ENCODE measurements around the gene NRN1L.
"Not testable (repeated sequence)": the region's sequence is repeated elsewhere in the genome, so short reads cannot be mapped to it uniquely, and the experiment has no call there.

The NRN1L gene

GRCh38 chr16:67884684-67885083, at the start of gene NRN1L:
TSS of gene NRN1L (plus strand) at chr16:67884885. CDS start at chr16:67884904, 19 bp downstream.
- peaks cover 44% of the 10 kb centered on the region for H3K36me3 ChIP-seq (ENCODE audit: control insufficient read depth, insufficient read depth, low read length)
- no peak within 1 kb of the TSS for H3K4me3 ChIP-seq (ENCODE audit: low read length)
- H3K4me1 ChIP-seq (ENCODE audit: control insufficient read depth, insufficient read depth, low read length), result peaks cover 3% of the 10 kb centered on the region
- H3K27me3 ChIP-seq (ENCODE audit: control insufficient read depth, insufficient read depth, low read length), result no peaks in the 10 kb centered on the region
- H3K9ac ChIP-seq (ENCODE audit: low read length), result no peak within 1 kb of the TSS
- H3K27ac ChIP-seq (ENCODE audit: low read depth, low read length), result peak within 1 kb of the TSS; percentile 34

- not testable (repeated sequence) for H3K27me3 ChIP-seq (ENCODE audit: control insufficient read depth, insufficient read depth, low read length); H3K27ac ChIP-seq (ENCODE audit: low read depth, low read length); H3K9ac ChIP-seq (ENCODE audit: low read length); H3K4me3 ChIP-seq (ENCODE audit: low read length); H3K36me3 ChIP-seq (ENCODE audit: control insufficient read depth, insufficient read depth, low read length)
- peaks cover 14% of the 10 kb centered on the region for H3K4me1 ChIP-seq (ENCODE audit: control insufficient read depth, insufficient read depth, low read length)
Measured at GRCh38 chr16:67837190-67837589, 47.5 kb upstream of the NRN1L start.

GRCh38 chr16:67837811-67838210, 46.9 kb upstream of the NRN1L start:
- no peak overlapping the region for H3K4me3 ChIP-seq (ENCODE audit: low read length)
- no peak overlapping the region for H3K27ac ChIP-seq (ENCODE audit: low read depth, low read length)
- no peak overlapping the region for H3K9ac ChIP-seq (ENCODE audit: low read length)
- peaks cover 9% of the 10 kb centered on the region for H3K4me1 ChIP-seq (ENCODE audit: control insufficient read depth, insufficient read depth, low read length)
- H3K27me3 ChIP-seq (ENCODE audit: control insufficient read depth, insufficient read depth, low read length), result no peaks in the 10 kb centered on the region
- no peaks in the 10 kb centered on the region for H3K36me3 ChIP-seq (ENCODE audit: control insufficient read depth, insufficient read depth, low read length)

- peak overlapping the region; percentile 71 for H3K4me3 ChIP-seq (ENCODE audit: low read length)
- H3K9ac ChIP-seq (ENCODE audit: low read length), result peak overlapping the region; percentile 84
- peak overlapping the region; percentile 100 for H3K27ac ChIP-seq (ENCODE audit: low read depth, low read length)
- no peaks in the 10 kb centered on the region for H3K27me3 ChIP-seq (ENCODE audit: control insufficient read depth, insufficient read depth, low read length)
- no peaks in the 10 kb centered on the region for H3K36me3 ChIP-seq (ENCODE audit: control insufficient read depth, insufficient read depth, low read length)
- peaks cover 36% of the 10 kb centered on the region for H3K4me1 ChIP-seq (ENCODE audit: control insufficient read depth, insufficient read depth, low read length)
Measured at GRCh38 chr16:67841198-67841815, 43.4 kb upstream of the NRN1L start.

- Histone ChIP-seq H3K36me3 (ENCODE audit: control insufficient read depth, insufficient read depth, low read length) (no peaks in the 10 kb centered on the region), H3K9ac (ENCODE audit: low read length) (peak within 1 kb of the TSS; percentile 84), H3K27ac (ENCODE audit: low read depth, low read length) (peak within 1 kb of the TSS; percentile 100), H3K4me3 (ENCODE audit: low read length) (peak within 1 kb of the TSS; percentile 98), H3K4me1 (ENCODE audit: control insufficient read depth, insufficient read depth, low read length) (peaks cover 36% of the 10 kb centered on the region), H3K27me3 (ENCODE audit: control insufficient read depth, insufficient read depth, low read length) (no peaks in the 10 kb centered on the region)
Measured at GRCh38 chr16:67841816-67842508, 42.7 kb upstream of the NRN1L start, which contains the start of gene THAP11. TSS of gene THAP11 (plus strand) at chr16:67842320. CDS start at chr16:67842555, 235 bp downstream.

- Histone ChIP-seq H3K27ac (ENCODE audit: low read depth, low read length) (peak overlapping the region; percentile 100), H3K4me1 (ENCODE audit: control insufficient read depth, insufficient read depth, low read length) (peaks cover 37% of the 10 kb centered on the region), H3K4me3 (ENCODE audit: low read length) (peak overlapping the region; percentile 98)
Measured at GRCh38 chr16:67842509-67843342, 42.0 kb upstream of the NRN1L start.

GRCh38 chr16:67843343-67843765, 41.3 kb upstream of the NRN1L start:
- H3K4me3 ChIP-seq (ENCODE audit: low read length), result peak overlapping the region; percentile 98
- H3K27me3 ChIP-seq (ENCODE audit: control insufficient read depth, insufficient read depth, low read length), result no peaks in the 10 kb centered on the region
- peak overlapping the region; percentile 70 for H3K9ac ChIP-seq (ENCODE audit: low read length)
- peaks cover 41% of the 10 kb centered on the region for H3K4me1 ChIP-seq (ENCODE audit: control insufficient read depth, insufficient read depth, low read length)
- H3K27ac ChIP-seq (ENCODE audit: low read depth, low read length), result peak overlapping the region; percentile 100
- H3K36me3 ChIP-seq (ENCODE audit: control insufficient read depth, insufficient read depth, low read length), result no peaks in the 10 kb centered on the region

More at GRCh38 chr16:67842509-67843342, 42.0 kb upstream of the NRN1L start:
- Histone ChIP-seq H3K36me3 (ENCODE audit: control insufficient read depth, insufficient read depth, low read length) (no peaks in the 10 kb centered on the region), H3K9ac (ENCODE audit: low read length) (peak overlapping the region; percentile 70), H3K27me3 (ENCODE audit: control insufficient read depth, insufficient read depth, low read length) (no peaks in the 10 kb centered on the region)

- Histone ChIP-seq H3K27me3 (ENCODE audit: control insufficient read depth, insufficient read depth, low read length) (no peaks in the 10 kb centered on the region), H3K4me3 (ENCODE audit: low read length) (peak overlapping the region; percentile 46), H3K4me1 (ENCODE audit: control insufficient read depth, insufficient read depth, low read length) (peaks cover 41% of the 10 kb centered on the region), H3K9ac (ENCODE audit: low read length) (peak overlapping the region; percentile 61), H3K27ac (ENCODE audit: low read depth, low read length) (peak overlapping the region; percentile 42), H3K36me3 (ENCODE audit: control insufficient read depth, insufficient read depth, low read length) (no peaks in the 10 kb centered on the region)
Measured at GRCh38 chr16:67844497-67844896, 40.2 kb upstream of the NRN1L start.

GRCh38 chr16:67845291-67846062, 39.2 kb upstream of the NRN1L start:
- Histone ChIP-seq H3K4me1 (ENCODE audit: control insufficient read depth, insufficient read depth, low read length) (peaks cover 41% of the 10 kb centered on the region), H3K4me3 (ENCODE audit: low read length) (peak overlapping the region; percentile 91)

GRCh38 chr16:67846063-67846319, 38.7 kb upstream of the NRN1L start:
- peaks cover 41% of the 10 kb centered on the region for H3K4me1 ChIP-seq (ENCODE audit: control insufficient read depth, insufficient read depth, low read length)
- peak overlapping the region; percentile 96 for H3K27ac ChIP-seq (ENCODE audit: low read depth, low read length)
- no peaks in the 10 kb centered on the region for H3K27me3 ChIP-seq (ENCODE audit: control insufficient read depth, insufficient read depth, low read length)
- H3K4me3 ChIP-seq (ENCODE audit: low read length), result peak overlapping the region; percentile 91
- H3K9ac ChIP-seq (ENCODE audit: low read length), result peak overlapping the region; percentile 81
- no peaks in the 10 kb centered on the region for H3K36me3 ChIP-seq (ENCODE audit: control insufficient read depth, insufficient read depth, low read length)

More at GRCh38 chr16:67845291-67846062, 39.2 kb upstream of the NRN1L start:
- Histone ChIP-seq H3K9ac (ENCODE audit: low read length) (peak overlapping the region; percentile 73), H3K27me3 (ENCODE audit: control insufficient read depth, insufficient read depth, low read length) (no peaks in the 10 kb centered on the region), H3K36me3 (ENCODE audit: control insufficient read depth, insufficient read depth, low read length) (no peaks in the 10 kb centered on the region), H3K27ac (ENCODE audit: low read depth, low read length) (peak overlapping the region; percentile 96)

- Histone ChIP-seq H3K4me1 (ENCODE audit: control insufficient read depth, insufficient read depth, low read length) (peaks cover 38% of the 10 kb centered on the region), H3K36me3 (ENCODE audit: control insufficient read depth, insufficient read depth, low read length) (no peaks in the 10 kb centered on the region), H3K9ac (ENCODE audit: low read length) (peak within 1 kb of the TSS; percentile 81), H3K4me3 (ENCODE audit: low read length) (peak within 1 kb of the TSS; percentile 91), H3K27me3 (ENCODE audit: control insufficient read depth, insufficient read depth, low read length) (no peaks in the 10 kb centered on the region), H3K27ac (ENCODE audit: low read depth, low read length) (peak within 1 kb of the TSS; percentile 96)
Measured at GRCh38 chr16:67846320-67847063, 38.2 kb upstream of the NRN1L start, which contains the start of gene NUTF2. TSS of gene NUTF2 (plus strand) at chr16:67846933. CDS start at chr16:67865131, 18,198 bp downstream.
